ENCODE data around the gene SMARCAL1.

SMARCAL1 gene

DNA sequence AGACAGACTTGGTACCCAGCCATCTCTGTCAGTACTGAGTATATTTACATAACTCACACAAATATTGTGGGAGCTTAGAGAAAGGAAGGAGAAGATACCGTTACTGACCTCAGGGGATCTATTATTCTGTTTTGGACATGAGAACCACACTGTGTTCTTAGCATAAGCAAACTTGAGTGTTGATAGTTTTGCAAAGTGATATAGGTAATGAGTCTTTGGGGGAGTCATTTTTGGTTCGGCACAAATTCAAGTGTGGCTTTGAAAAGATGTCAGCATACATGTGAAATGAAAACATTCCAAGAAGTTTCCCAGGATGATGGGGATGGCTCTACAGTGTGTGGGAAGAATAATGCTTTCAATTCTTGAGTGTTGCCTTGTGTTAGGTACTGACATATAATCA is 24.1 kb downstream of the SMARCAL1 start:
- DNase-seq (ENCODE audit: low read depth in 2 of 2), result peak in 1 of 2 donors; percentile 8
- no peak overlapping the region for H3K4me3 ChIP-seq (replicated peaks in 1 of 2; ENCODE audit: low read depth in 2 of 2, low read length in 2 of 2)
- TF ChIP-seq, protein P1, sequence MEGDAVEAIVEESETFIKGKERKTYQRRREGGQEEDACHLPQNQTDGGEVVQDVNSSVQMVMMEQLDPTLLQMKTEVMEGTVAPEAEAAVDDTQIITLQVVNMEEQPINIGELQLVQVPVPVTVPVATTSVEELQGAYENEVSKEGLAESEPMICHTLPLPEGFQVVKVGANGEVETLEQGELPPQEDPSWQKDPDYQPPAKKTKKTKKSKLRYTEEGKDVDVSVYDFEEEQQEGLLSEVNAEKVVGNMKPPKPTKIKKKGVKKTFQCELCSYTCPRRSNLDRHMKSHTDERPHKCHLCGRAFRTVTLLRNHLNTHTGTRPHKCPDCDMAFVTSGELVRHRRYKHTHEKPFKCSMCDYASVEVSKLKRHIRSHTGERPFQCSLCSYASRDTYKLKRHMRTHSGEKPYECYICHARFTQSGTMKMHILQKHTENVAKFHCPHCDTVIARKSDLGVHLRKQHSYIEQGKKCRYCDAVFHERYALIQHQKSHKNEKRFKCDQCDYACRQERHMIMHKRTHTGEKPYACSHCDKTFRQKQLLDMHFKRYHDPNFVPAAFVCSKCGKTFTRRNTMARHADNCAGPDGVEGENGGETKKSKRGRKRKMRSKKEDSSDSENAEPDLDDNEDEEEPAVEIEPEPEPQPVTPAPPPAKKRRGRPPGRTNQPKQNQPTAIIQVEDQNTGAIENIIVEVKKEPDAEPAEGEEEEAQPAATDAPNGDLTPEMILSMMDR (IDR thresholded peaks at IDR 0.05; ENCODE audit: low read depth, low read length), result no peak

DNA sequence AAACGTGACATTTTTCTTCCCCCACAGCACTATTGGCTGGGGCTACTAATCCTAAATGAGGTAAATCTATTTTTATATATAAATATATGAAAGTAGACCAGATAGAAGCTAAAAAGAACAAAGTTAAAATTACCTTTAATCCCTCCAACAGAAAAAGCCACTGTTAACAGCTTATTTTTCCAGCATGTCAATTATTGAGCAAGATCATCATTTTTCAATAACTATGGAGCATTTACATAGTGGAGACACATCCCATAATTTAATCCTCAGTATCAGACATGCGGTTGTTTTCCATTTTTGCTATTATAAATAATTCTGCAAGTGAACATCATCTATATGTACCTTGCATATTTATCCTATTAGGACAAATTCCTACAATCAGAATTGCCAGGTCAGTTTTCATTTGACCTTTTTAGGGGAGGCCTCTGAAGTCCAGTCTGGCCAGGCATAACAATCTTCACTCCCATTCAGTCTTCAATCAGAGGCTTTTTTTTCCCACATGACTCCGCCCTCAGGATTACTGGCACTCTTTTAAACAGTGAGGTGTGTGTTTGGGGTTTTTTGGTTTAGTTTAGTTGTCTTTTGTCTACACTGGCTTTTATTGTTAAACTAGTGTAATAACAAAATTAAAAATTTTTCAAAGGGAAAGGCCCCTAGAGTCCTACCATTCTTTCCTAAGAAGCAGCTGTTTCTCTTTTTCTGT is 29.2 kb downstream of the SMARCAL1 start:
- no peak for DNase-seq (ENCODE audit: low read depth in 2 of 2)
- no peak overlapping the region for H3K4me3 ChIP-seq (replicated peaks in 1 of 2; ENCODE audit: low read depth in 2 of 2, low read length in 2 of 2)
- TF ChIP-seq, protein P1 (IDR thresholded peaks at IDR 0.05; ENCODE audit: low read depth, low read length), result no peak

DNA sequence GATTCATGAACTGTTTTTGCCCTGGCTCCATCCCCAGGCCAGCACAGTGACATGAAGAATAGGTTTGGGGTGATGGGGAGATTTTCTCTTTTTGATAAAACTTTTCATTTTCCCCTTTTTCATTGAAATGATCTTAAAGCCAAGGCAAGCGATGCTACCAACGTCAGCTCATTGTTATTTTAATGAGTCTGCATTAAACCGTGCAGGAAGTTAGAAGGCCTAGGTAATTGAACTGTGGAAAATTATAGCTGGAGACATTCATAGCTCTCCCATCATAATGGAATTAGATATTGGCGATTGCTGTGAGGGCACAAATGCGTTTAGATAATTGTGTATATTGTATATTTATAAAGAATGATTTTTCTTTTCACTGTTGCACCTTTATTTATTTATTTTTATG is 33.2 kb downstream of the SMARCAL1 start:
- TF ChIP-seq, protein P1 (IDR thresholded peaks at IDR 0.05; ENCODE audit: low read depth, low read length), result no peak
- H3K4me3 ChIP-seq (replicated peaks in 1 of 2; ENCODE audit: low read depth in 2 of 2, low read length in 2 of 2), result no peak overlapping the region
- DNase-seq (ENCODE audit: low read depth in 2 of 2), result peak in 1 of 2 donors; percentile 15

DNA sequence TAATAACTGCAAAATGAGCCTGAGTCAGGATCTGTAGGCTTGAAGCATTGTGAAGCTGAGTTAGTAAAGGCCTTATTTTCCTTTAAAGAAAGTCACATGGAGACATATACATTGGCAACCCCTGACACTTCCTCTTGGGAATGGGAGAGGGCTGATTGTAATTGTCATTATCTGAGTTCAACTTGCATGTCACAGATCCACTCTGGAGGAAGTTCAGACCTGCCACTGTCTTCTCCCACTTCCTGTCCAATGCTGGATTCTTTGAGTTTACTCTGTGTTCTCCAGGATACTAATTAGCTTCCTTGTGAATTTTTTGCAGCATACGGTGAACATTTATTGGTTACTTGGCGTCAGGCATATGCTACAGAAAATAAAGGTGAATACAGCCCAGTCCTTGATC is 34.1 kb downstream of the SMARCAL1 start:
- no peak overlapping the region for H3K4me3 ChIP-seq (replicated peaks in 1 of 2; ENCODE audit: low read depth in 2 of 2, low read length in 2 of 2)
- TF ChIP-seq, protein P1 (IDR thresholded peaks at IDR 0.05; ENCODE audit: low read depth, low read length), result no peak
- DNase-seq (ENCODE audit: low read depth in 2 of 2), result no peak

DNA sequence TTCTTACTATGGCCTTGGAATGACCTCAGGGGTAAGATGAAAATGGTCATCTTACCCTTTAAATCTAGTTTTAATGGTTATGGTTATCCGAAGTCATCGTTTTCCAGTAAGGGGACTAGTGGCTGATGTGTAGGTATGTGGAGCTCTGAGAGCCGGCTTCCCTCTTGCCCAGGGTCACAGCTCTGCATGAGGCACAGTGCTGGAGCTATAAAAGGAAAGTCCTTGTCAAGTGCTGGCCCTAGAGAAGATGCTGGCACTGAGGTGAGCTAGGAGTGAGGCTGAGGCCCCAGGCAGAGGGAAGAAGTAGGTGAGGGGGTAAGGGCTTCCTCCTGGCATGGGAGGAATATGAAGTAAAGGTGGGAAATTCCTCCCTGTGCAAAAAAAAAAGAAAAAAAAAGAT is 35.0 kb downstream of the SMARCAL1 start:
- DNase-seq (ENCODE audit: low read depth in 2 of 2), result no peak
- no peak overlapping the region for H3K4me3 ChIP-seq (replicated peaks in 1 of 2; ENCODE audit: low read depth in 2 of 2, low read length in 2 of 2)
- TF ChIP-seq, protein P1 (IDR thresholded peaks at IDR 0.05; ENCODE audit: low read depth, low read length), result no peak

DNA sequence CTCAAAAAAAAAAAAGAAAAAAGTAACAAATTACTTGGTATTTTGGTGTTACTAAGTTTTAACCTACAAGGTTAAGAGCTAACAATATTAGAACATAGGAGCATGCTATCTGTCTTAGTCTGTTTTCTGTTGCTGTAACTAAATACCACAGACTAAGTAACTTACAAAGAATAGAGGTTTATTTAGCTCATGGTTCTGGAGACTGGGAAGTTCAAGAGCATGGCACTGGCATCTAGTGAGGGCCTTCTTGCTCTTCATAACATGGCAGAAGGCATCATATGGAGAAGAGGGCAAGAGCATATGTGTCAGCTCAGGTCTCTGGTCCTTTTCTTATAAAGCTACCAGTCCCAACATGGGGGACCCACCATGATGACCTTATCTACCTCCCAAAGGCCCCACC is 36.5 kb downstream of the SMARCAL1 start:
- DNase-seq (ENCODE audit: low read depth in 2 of 2), result no peak
- no peak overlapping the region for H3K4me3 ChIP-seq (replicated peaks in 1 of 2; ENCODE audit: low read depth in 2 of 2, low read length in 2 of 2)
- TF ChIP-seq, protein P1 (IDR thresholded peaks at IDR 0.05; ENCODE audit: low read depth, low read length), result no peak

DNA sequence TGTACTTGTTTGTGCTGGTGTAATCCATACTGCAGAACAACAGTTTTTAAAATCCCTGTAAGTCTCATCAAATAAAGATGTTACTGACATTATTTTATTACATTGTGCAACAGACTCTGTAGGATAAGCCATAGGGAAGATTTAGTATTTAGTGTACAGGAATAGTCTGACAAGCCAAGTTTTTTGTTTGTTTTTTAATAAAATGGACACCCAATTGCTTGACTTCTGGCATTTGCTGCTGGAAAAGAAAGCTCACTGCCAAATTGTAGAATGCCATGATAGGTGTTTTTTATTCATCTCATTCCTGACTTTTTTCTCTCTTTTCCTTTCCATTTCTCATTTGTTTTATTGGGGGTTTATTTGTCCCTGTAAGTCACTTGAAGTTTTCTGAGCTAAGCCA is 38.1 kb downstream of the SMARCAL1 start:
- TF ChIP-seq, protein P1 (IDR thresholded peaks at IDR 0.05; ENCODE audit: low read depth, low read length), result no peak
- H3K4me3 ChIP-seq (replicated peaks in 1 of 2; ENCODE audit: low read depth in 2 of 2, low read length in 2 of 2), result no peak overlapping the region
- DNase-seq (ENCODE audit: low read depth in 2 of 2), result no peak

Measured in cardiac fibroblast (primary cell).